ENCODE results near the gene NCOA7. TPM values are rescaled to one million over a fixed set of nuclear protein-coding genes. Genes with fewer than 3 reads are reported as not detected.

NCOA7 gene
- 7.6 and 10.9 TPM in 2 replicates for total RNA-seq

GRCh38 chr6:125790358-125791150 lies at the start of gene NCOA7:
Gene NCOA7 (plus strand): TSS chr6:125790960. CDS start chr6:125815355, 24,395 bp downstream.

GRCh38 chr6:125749173-125749864 lies 41.4 kb upstream of the NCOA7 start, which contains the start of gene HEY2:
Gene HEY2 (plus strand): TSS chr6:125749632. CDS start chr6:125749777, 145 bp downstream.

GRCh38 chr6:125956506-125957390 lies 166.0 kb downstream of the NCOA7 start, which contains the start of gene HINT3:
Gene HINT3 (plus strand): TSS chr6:125956770. CDS start chr6:125956978, 208 bp downstream.

Other genes with a start within 250 kb of the NCOA7 start
- gene HEY2, start 41.3 kb upstream of the NCOA7 start, total RNA-seq = 0.60 and 0.78 TPM in 2 replicates
- 11.2 and 14.8 TPM in 2 replicates for gene HINT3, start 165.8 kb downstream of the NCOA7 start, total RNA-seq
- 16.9 and 20.4 TPM in 2 replicates for gene TRMT11, start 195.6 kb downstream of the NCOA7 start, total RNA-seq